ENCODE data around the gene NXPH3.

DNA sequence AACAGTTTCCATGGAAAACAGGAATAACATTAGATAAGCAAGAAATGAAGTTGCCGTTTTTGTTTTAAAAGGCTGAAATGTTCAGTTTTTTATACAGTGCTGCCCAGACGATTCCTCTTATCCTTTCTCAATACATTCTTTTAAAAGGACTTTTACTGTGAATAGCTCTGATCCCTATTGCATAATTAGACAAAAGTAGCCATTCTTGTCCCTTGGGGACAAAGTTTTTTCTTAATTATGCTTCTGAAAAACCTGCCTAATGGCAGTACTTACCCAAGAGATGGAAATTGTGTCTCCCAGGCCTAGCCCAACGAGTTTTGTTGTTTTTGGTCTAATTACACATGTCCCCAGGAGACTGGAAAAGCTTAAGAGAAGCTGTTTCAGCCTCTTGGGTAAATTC, 27.6 kb downstream of the NXPH3 start:
- TF ChIP-seq POLR2A (IDR thresholded peaks at IDR 0.05; ENCODE audit: low read length), result no peak
- TF ChIP-seq GATA1 (IDR thresholded peaks at IDR 0.05; ENCODE audit: low read depth, low read length), result no peak
